ENCODE measurements around the gene ITPKB. TPM values are rescaled to one million over a fixed set of nuclear protein-coding genes. Genes with fewer than 3 reads are reported as not detected.
A peak's percentile ranks its signal among the peaks of the same experiment; 100 is the strongest.

The ITPKB gene
- total RNA-seq, 1 donor from 2014 or later: 21.2 TPM

DNA sequence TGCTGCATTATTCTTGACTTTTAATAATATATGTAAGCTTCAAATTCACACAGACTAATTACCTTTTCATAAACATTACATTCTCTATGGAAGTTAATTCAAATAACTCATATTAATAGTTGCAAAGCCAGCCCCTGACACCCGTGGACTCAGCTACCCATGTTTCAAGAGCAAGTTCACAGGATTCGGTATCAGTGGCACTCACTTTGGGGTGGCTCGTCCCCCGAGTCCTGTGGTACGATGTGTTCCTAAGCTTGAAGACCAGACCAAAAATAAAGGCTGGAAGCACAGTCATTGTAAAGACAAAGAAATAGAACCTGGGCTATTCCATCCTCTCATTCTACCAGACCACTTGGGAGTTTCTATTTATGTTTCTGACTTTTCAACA is 70.9 kb downstream of the ITPKB start:
- DNase-seq (ENCODE audit: low spot score in 2 of 2, unreplicated experiment in 2 of 2): no peak
- H3K36me3 Mint-ChIP-seq: no peaks in the 10 kb centered on the region
- H3K27ac Mint-ChIP-seq: no peak overlapping the region
- no peaks in the 10 kb centered on the region for H3K27me3 Mint-ChIP-seq (ENCODE audit: low read depth)
- TF ChIP-seq, protein P1, sequence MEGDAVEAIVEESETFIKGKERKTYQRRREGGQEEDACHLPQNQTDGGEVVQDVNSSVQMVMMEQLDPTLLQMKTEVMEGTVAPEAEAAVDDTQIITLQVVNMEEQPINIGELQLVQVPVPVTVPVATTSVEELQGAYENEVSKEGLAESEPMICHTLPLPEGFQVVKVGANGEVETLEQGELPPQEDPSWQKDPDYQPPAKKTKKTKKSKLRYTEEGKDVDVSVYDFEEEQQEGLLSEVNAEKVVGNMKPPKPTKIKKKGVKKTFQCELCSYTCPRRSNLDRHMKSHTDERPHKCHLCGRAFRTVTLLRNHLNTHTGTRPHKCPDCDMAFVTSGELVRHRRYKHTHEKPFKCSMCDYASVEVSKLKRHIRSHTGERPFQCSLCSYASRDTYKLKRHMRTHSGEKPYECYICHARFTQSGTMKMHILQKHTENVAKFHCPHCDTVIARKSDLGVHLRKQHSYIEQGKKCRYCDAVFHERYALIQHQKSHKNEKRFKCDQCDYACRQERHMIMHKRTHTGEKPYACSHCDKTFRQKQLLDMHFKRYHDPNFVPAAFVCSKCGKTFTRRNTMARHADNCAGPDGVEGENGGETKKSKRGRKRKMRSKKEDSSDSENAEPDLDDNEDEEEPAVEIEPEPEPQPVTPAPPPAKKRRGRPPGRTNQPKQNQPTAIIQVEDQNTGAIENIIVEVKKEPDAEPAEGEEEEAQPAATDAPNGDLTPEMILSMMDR (IDR thresholded peaks at IDR 0.05; ENCODE audit: unreplicated experiment): no peak
- no peak overlapping the region for H3K4me3 Mint-ChIP-seq
- H3K9me3 Mint-ChIP-seq: no peaks in the 10 kb centered on the region
- peaks cover 33% of the 10 kb centered on the region for H3K4me1 Mint-ChIP-seq

DNA sequence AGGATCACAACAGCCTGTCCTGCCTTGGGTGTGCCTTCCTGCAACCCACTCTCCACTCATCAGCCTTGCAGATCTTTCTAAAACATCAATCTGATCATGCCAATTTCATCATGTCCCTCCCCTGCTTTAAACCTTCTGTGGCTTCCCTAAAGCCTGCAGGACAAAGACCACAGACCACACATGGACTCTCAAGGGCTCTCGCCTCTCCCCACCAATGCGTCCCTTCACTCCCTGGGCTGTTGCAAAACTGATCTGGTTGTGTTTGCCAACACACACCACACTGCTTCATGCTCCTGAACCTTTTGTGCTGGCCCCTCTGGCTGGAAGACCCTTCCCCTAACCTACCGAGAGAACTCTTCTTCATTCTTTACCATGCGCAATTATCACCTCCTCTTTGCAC is 72.4 kb downstream of the ITPKB start:
- Mint-ChIP-seq H3K4me1 (peaks cover 39% of the 10 kb centered on the region), H3K4me3 (no peak overlapping the region), H3K36me3 (no peaks in the 10 kb centered on the region), H3K27ac (no peak overlapping the region), H3K9me3 (no peaks in the 10 kb centered on the region), H3K27me3 (ENCODE audit: low read depth) (no peaks in the 10 kb centered on the region)
- TF ChIP-seq, protein P1 (IDR thresholded peaks at IDR 0.05; ENCODE audit: unreplicated experiment): no peak
- DNase-seq (ENCODE audit: low spot score in 2 of 2, unreplicated experiment in 2 of 2): no peak

DNA sequence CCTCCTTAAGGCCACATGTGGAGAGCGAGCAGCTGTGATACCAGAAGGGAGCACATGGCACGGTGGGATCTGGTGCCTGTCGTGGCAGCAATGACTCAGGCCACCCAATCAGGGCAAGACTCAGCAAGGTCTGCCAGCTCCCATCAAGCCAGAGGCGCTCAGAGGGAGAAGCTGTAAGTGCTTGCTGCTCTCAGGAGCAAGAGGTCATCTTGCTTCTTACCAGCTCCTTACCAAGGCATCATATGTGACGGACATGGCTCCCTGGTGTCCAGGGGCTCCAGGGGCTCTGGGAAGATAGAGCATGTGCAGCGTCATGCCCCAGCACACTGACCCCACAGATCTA is 72.9 kb downstream of the ITPKB start:
- DNase-seq (ENCODE audit: low spot score in 2 of 2, unreplicated experiment in 2 of 2): no peak
- TF ChIP-seq, protein P1 (IDR thresholded peaks at IDR 0.05; ENCODE audit: unreplicated experiment): no peak
- Mint-ChIP-seq H3K4me1 (peaks cover 43% of the 10 kb centered on the region), H3K36me3 (no peaks in the 10 kb centered on the region), H3K27me3 (ENCODE audit: low read depth) (no peaks in the 10 kb centered on the region), H3K9me3 (no peaks in the 10 kb centered on the region), H3K4me3 (no peak overlapping the region), H3K27ac (no peak overlapping the region)

DNA sequence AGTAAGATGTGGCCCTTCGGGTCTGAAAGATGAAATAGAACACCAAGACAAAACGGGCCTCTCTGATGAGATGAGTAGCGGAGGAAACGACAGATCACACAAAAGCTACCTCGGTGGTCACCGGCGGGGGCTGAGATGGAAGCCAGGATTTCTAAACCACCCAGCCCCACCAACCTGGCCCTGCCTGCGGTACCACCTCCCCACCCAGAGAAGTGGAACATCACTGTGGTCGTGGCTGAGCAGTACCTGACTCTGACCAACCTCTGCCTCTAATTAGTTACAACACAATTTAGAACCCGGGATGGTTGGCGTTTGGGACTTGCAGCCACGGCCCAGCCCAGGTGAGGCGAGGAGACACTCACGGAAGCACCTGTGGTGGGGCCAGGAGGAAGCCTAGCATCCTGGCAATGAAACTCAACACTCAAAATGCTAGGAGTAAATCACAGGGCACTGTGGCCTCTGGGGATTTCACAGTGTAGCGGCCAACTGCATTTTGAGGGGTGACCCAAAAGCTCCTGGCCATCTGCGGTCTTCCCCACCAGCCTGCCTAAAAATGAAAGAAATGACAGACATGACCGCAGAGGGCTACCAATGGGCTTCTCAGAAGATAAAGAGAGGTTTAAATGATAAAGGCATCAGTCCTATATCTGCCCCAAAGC is 73.4 kb downstream of the ITPKB start:
- H3K27me3 Mint-ChIP-seq (ENCODE audit: low read depth): no peaks in the 10 kb centered on the region
- H3K4me3 Mint-ChIP-seq: no peak overlapping the region
- H3K27ac Mint-ChIP-seq: peak overlapping the region; percentile 76
- H3K36me3 Mint-ChIP-seq: no peaks in the 10 kb centered on the region
- TF ChIP-seq, protein P1 (IDR thresholded peaks at IDR 0.05; ENCODE audit: unreplicated experiment): no peak
- H3K9me3 Mint-ChIP-seq: no peaks in the 10 kb centered on the region
- peaks cover 46% of the 10 kb centered on the region for H3K4me1 Mint-ChIP-seq
- DNase-seq (ENCODE audit: low spot score in 2 of 2, unreplicated experiment in 2 of 2): no peak

DNA sequence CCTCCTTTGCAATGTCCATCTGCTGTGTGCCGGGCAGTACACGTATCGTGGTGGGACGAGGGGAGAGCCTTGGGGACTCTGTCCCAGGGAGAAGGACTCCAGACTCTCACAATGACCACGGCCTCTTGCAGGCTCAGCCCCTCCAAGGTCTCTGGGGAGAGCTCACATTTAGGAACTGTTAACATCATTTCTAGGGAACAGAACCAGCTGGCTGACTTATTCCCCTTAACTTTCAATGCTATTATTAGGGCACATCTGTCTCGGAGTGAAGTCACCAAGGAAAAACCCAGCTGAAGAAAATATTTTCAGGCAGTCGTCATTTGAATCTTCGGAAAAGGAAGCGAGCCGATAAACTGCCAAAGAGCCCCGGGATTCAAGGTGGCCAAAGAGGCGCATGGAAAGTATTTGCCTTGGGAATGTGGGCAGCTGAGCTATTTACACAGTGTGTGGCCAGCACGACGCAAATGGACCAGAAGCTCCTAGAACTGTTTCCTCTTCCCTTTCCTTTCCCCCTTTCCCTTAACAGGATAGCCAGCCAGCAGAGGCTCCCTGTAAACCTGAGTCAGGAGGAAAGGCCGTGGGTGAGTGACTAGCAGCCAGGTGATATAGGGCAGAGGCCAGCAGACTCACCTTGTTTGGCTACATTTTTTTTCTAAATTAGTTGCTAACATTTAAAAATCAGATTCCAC is 74.5 kb downstream of the ITPKB start:
- TF ChIP-seq, protein P1 (IDR thresholded peaks at IDR 0.05; ENCODE audit: unreplicated experiment): no peak
- Mint-ChIP-seq H3K9me3 (no peaks in the 10 kb centered on the region), H3K4me1 (peaks cover 53% of the 10 kb centered on the region), H3K4me3 (no peak overlapping the region), H3K27me3 (ENCODE audit: low read depth) (no peaks in the 10 kb centered on the region), H3K36me3 (no peaks in the 10 kb centered on the region), H3K27ac (peak overlapping the region; percentile 95)
- no peak for DNase-seq (ENCODE audit: low spot score in 2 of 2, unreplicated experiment in 2 of 2)

Measured in mesothelial cell of epicardium (in vitro differentiated cells).